Measurements from ENCODE around the gene NAA16.
"Not testable (repeated sequence)": the region's sequence is repeated elsewhere in the genome, so short reads cannot be mapped to it uniquely, and the experiment has no call there.

The NAA16 gene

DNA sequence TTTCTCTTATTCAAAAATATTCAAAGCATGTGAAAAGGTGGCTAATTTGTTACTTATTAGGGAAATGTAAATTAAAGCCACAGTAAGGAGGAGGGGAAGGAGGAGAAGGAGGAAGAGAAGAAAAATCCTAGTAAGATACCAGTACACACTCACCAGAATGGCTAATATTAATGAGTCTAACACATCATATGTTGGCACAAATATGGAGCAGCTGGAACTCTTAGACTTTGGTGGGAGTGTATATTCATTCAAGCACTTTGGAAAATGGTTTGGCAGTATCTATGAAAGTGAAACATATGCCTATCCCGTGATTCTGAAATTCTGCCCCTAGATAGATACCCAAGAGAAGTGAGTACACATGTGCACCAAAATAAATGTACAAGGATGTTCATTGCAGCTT lies 108.1 kb downstream of the NAA16 start:
- no peak for DNase-seq
- TF ChIP-seq POLR2A (IDR thresholded peaks at IDR 0.05; ENCODE audit: low read length) (no peak), GATA1 (IDR thresholded peaks at IDR 0.05; ENCODE audit: low read depth, low read length) (no peak)

DNA sequence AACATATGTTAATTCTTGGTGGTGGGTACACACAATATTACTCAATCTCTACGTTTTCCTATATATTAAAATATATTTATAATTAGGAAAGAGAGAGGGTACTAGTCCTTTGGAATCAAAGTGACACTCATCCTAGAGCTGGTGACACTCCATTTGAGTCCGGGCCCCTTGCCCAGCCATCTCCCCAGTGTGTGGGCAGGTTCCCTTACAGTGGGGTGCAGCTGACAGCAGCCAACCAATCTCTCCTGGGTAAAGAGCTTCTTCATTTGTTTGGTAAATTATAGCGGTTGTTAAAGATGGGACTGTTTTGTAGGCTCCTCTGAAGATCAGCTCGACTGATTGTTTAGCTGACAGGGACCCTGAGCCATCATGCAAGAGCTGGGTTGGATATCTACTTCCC lies 109.1 kb downstream of the NAA16 start:
- DNase-seq, result no peak
- TF ChIP-seq GATA1 (IDR thresholded peaks at IDR 0.05; ENCODE audit: low read depth, low read length), result no peak
- TF ChIP-seq POLR2A (IDR thresholded peaks at IDR 0.05; ENCODE audit: low read length), result no peak

DNA sequence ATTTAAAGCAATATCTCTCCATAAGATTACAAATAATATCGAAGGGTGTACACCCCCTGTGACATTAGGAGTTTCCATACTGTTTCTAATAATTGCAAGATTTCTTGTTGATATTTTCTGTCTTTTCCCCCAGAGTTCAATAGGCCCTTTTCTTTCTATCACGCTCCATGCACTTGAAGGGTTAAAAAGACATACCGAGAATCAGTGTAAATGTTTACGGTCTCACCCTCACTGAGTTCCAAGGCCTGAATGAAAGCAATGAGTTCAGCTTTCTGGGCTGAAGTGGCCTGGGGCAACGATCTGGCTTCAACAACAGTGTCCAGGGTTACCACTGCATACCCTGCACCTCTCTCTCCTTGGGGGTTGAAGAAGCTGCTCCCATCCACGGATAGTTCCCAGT lies 110.3 kb downstream of the NAA16 start:
- not testable (repeated sequence) for DNase-seq

DNA sequence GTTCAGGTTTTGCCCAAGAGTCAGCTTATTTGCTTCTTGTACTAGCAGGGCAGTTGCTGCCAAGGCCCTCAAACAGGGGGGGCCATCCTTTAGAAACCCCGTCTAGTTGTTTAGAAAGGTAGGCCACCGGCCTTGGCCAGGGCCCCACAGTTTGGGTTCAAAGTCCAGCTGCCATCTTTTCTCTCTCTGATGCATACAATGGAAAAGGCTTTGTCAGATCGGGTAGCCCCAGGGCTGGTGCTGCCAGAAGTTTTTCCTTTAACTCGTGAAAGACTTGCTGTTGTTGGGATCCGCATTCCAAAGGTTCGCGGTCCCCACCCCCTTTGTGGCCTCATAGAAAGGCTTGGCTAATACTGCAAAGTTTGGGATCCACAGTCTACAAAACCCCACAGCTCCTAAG lies 110.9 kb downstream of the NAA16 start:
- not testable (repeated sequence) for DNase-seq

DNA sequence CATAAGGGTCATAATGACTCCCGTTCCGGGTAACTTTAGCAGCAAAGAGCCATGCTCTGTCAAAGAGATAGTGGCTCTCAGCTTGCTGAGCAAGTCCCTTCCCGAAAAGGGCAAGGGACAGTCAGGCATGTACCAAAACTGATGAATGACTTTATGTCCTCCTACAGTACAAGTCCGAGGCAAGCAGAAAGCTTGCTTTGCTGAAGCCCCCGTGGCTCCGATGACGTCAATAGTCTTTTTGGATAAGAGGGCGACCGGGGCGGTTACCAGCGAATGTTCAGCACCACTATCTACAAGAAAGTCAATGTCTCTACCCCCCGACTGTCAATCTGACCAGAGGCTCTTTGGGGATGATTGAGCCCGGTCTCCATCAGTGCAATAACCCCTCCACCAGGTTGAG lies 112.2 kb downstream of the NAA16 start:
- DNase-seq, result not testable (repeated sequence)

DNA sequence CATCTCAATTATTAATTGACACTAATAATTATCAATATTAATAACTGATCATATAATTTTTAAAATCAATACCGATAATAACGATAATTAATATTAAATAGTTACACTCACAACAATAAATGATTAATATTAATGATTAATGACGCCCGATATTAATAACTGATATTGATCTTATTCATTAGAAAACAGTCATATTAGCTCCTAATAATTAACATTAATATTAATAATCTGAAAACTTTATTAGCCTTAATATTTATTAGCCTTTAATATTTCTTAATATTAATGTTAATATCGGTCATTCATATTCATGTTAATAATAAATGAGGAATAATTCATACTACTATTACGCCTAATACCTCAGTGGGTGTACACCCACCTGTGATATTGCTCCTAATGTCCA lies 113.6 kb downstream of the NAA16 start:
- not testable (repeated sequence) for DNase-seq

DNA sequence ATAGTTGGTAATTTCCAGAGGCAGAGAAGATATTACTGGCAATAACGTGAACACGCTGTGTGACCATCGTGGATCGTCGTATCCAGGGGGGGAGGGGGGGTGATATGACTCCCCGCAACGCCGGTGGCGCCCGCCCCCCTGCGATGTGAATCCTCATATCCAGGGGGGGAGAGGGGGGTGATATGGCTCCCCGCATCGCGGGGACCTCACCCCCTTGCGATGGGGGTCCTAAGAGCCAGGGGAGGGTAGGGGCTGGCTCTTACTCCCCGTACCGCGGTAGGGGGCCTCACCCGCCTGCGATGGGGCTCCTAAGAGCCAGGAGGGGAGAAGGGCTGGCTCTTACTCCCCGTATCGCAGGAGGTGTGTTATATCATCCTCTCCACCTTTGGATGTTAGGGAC lies 115.0 kb downstream of the NAA16 start:
- no peak for TF ChIP-seq POLR2A (IDR thresholded peaks at IDR 0.05; ENCODE audit: low read length)
- TF ChIP-seq GATA1 (IDR thresholded peaks at IDR 0.05; ENCODE audit: low read depth, low read length), result no peak

More for the DNA sequence above, 115.0 kb downstream of the NAA16 start:
- no peak for DNase-seq
